ENCODE data around the gene RPS27. TPM values are rescaled to one million over a fixed set of nuclear protein-coding genes. Genes with fewer than 3 reads are reported as not detected.
A peak's percentile ranks its signal among the peaks of the same experiment; 100 is the strongest.

RPS27 gene
- total and polyA plus RNA-seq, 2 of the 13 experiments (the other 11 are each of a cell fraction or from before 2014, with no cell fraction given) = 3,737 to 9,964 TPM

DNA sequence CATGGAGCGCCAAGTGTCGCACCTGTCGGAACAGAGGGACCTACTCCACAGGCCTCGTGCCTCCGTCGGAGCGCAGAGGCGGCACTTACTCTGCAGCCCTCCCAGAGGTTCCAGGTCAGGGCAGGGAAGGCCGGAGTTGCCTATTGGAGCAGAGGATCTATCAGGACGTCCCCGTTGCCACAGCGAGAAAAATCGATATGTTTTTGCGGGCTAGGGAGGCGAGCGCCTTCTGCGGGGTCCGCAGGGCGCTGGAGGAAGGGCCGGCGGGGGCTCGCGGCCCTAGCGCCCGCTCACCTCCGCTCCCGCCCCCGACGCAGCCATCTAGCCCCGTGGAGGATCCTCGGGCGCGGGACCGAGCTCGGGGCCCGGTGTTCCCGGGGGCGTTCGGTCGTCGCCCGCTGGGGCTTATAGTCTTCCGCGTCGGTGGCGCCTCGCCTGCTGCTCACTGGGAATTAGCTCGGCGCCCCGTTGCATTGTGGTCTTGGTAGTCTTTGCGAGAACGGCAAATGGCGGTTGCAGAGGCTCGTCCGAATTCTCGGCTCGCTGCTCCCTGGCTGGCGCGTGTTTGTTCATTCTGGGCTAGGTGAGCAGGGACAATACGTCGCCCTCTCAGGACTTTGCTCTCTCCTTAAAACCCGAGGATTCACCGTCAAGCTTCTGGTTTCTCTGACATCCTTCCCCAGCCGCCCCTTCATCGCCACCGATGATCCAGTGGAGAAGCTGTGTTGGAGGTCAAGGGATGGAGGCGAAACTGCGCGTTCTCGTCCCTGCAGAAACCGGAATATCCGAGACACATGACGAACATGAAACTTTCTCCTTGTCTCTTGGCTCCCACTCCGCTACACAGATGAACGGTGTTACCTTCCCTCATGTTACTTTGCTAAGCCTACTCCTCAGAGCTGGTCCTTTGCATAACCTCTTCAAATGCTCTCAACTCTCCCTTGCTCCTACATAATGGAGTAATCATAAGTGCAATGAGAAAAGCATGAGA is 13.0 kb upstream of the RPS27 start, which contains the start of gene JTB (continued):
- TF ChIP-seq, protein P1, sequence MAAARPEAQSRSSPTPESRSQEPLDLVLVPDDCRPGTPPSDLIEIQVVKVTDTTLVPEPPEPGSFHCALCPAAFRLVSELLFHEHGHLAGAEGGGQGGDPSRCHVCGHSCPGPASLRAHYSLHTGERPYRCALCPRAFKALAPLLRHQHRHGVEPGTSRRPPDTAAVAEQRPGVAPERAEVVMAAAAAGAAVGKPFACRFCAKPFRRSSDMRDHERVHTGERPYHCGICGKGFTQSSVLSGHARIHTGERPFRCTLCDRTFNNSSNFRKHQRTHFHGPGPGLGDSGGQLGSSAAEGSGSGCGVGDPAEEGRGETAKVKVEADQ (CRISPR knock-in tag; IDR thresholded peaks at IDR 0.05; ENCODE audit: borderline replicate concordance) = no peak; the same call in 1 of the 2 replicates
- TF ChIP-seq ZNF12 (CRISPR knock-in tag; IDR thresholded peaks at IDR 0.05) = no peak; the same call in 1 of the 2 replicates
- no peak for TF ChIP-seq ZFAT (CRISPR knock-in tag; conservative IDR thresholded peaks at IDR 0.05)
- TF ChIP-seq NFYB (CRISPR knock-in tag; IDR thresholded peaks at IDR 0.05) = peak; percentile 76
- TF ChIP-seq SOX6 (IDR thresholded peaks at IDR 0.05) = no peak
- TF ChIP-seq SOX6 (CRISPR knock-in tag; IDR thresholded peaks at IDR 0.05) = peak; percentile 30; the same call in 1 of the 2 replicates
- TF ChIP-seq, protein P2, sequence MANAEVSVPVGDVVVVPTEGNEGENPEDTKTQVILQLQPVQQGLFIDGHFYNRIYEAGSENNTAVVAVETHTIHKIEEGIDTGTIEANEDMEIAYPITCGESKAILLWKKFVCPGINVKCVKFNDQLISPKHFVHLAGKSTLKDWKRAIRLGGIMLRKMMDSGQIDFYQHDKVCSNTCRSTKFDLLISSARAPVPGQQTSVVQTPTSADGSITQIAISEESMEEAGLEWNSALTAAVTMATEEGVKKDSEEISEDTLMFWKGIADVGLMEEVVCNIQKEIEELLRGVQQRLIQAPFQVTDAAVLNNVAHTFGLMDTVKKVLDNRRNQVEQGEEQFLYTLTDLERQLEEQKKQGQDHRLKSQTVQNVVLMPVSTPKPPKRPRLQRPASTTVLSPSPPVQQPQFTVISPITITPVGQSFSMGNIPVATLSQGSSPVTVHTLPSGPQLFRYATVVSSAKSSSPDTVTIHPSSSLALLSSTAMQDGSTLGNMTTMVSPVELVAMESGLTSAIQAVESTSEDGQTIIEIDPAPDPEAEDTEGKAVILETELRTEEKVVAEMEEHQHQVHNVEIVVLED (CRISPR knock-in tag; IDR thresholded peaks at IDR 0.05; ENCODE audit: borderline replicate concordance) = peak; percentile 82
- 0 out of 2 replicates have a peak, but pooled peaks have one; percentile 35 for TF ChIP-seq ZNF441 (CRISPR knock-in tag; IDR thresholded peaks at IDR 0.05; ENCODE audit: borderline replicate concordance)
- TF ChIP-seq, protein P3, sequence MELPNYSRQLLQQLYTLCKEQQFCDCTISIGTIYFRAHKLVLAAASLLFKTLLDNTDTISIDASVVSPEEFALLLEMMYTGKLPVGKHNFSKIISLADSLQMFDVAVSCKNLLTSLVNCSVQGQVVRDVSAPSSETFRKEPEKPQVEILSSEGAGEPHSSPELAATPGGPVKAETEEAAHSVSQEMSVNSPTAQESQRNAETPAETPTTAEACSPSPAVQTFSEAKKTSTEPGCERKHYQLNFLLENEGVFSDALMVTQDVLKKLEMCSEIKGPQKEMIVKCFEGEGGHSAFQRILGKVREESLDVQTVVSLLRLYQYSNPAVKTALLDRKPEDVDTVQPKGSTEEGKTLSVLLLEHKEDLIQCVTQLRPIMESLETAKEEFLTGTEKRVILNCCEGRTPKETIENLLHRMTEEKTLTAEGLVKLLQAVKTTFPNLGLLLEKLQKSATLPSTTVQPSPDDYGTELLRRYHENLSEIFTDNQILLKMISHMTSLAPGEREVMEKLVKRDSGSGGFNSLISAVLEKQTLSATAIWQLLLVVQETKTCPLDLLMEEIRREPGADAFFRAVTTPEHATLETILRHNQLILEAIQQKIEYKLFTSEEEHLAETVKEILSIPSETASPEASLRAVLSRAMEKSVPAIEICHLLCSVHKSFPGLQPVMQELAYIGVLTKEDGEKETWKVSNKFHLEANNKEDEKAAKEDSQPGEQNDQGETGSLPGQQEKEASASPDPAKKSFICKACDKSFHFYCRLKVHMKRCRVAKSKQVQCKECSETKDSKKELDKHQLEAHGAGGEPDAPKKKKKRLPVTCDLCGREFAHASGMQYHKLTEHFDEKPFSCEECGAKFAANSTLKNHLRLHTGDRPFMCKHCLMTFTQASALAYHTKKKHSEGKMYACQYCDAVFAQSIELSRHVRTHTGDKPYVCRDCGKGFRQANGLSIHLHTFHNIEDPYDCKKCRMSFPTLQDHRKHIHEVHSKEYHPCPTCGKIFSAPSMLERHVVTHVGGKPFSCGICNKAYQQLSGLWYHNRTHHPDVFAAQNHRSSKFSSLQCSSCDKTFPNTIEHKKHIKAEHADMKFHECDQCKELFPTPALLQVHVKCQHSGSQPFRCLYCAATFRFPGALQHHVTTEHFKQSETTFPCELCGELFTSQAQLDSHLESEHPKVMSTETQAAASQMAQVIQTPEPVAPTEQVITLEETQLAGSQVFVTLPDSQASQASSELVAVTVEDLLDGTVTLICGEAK (IDR thresholded peaks at IDR 0.05) = no peak
- TF ChIP-seq, protein P3 (CRISPR knock-in tag; IDR thresholded peaks at IDR 0.05) = no peak; the same call in 1 of the 2 replicates
- TF ChIP-seq MED8 (CRISPR knock-in tag; IDR thresholded peaks at IDR 0.05; ENCODE audit: insufficient replicate concordance) = no peak
- TF ChIP-seq MTF2 (CRISPR knock-in tag; IDR thresholded peaks at IDR 0.05; ENCODE audit: borderline replicate concordance) = no peak
- peak; percentile 58; the same call in 1 of the 2 replicates for TF ChIP-seq ZNF230 (CRISPR knock-in tag; IDR thresholded peaks at IDR 0.05)
- TF ChIP-seq, protein P4, sequence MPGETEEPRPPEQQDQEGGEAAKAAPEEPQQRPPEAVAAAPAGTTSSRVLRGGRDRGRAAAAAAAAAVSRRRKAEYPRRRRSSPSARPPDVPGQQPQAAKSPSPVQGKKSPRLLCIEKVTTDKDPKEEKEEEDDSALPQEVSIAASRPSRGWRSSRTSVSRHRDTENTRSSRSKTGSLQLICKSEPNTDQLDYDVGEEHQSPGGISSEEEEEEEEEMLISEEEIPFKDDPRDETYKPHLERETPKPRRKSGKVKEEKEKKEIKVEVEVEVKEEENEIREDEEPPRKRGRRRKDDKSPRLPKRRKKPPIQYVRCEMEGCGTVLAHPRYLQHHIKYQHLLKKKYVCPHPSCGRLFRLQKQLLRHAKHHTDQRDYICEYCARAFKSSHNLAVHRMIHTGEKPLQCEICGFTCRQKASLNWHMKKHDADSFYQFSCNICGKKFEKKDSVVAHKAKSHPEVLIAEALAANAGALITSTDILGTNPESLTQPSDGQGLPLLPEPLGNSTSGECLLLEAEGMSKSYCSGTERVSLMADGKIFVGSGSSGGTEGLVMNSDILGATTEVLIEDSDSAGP (CRISPR knock-in tag; IDR thresholded peaks at IDR 0.05; ENCODE audit: borderline replicate concordance) = peak; percentile 84
- TF ChIP-seq RAD51 (IDR thresholded peaks at IDR 0.05; ENCODE audit: borderline replicate concordance) = no peak
